Measurements from ENCODE around the gene CTSH.
"Not testable (repeated sequence)": the region's sequence is repeated elsewhere in the genome, so short reads cannot be mapped to it uniquely, and the experiment has no call there.

The CTSH gene

DNA sequence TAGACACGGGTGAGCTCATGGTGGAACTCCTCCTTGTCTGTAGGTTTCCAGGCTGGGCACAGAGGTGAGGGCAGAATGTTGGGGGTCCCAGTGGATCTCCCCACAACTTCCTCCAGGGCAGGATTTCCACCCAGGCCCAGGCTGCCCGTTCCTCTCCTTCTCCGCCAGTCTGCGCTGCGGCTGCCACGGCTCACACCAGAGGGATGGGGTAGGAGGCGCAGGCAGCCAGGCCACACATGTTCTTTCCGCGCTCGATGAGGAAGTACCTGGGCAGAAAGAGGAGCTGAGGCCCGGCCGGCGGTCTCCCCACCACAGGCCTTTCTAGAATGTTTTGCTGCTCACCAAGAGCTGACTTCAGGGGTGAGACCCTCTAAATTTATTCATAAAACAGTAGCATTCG is 22.9 kb downstream of the CTSH start:
- DNase-seq, result no peak

DNA sequence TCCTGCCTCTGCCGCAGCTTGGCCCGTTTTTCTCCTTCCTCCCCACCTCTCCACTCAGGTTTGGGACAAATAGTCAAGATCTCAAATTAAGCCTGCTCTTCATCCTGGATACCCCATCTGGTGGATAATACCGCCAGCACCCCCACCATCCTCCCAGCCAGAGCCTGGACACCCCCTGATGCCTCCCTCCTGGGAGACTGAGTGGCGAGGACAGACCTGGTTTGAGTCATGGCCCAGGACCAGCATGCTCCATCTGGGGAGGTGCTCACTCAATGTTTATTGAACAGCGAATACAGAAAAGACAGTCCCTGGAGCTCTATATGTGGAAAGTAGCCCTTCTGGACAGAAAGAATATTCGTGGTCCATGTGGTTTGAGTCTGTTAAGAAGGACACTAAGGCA is 23.3 kb downstream of the CTSH start:
- no peak for DNase-seq

DNA sequence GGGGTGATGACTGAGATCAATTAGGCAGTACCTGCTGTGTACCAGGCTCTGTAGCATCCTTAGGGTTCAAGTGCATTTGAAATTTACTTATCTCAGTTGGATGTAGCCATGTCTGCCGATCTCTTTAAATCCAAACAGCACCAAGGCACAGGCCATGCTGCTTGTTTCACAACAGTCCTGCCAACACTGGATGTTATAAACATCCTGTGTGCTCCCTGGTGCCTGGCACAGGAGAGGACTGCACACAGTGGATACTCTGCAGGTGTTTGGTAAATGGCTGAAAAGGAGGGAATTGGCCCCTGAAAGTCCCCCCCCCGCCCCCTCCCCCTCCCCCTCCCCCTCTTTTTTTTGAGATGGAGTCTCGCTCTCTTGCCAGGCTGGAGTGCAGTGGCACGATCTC is 27.0 kb downstream of the CTSH start:
- DNase-seq, result no peak

DNA sequence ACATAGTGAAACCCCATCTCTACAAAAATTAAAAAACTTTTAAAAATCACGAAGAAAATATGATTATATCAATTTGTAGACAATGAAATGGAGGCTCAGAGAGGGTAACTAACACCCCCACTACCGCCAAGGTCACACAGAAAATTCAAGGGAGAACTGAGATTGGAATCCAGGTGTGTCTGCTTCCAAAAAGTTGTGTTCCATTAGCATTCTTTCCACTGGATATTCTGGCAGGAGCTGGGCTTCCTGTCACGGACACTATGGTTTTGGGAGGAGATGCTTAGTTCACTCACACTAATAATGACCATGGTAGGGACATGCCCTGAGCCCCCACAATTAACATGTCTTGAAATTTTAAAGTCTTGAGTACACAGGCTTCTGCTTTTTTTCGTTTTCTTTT is 28.8 kb downstream of the CTSH start:
- no peak for DNase-seq

DNA sequence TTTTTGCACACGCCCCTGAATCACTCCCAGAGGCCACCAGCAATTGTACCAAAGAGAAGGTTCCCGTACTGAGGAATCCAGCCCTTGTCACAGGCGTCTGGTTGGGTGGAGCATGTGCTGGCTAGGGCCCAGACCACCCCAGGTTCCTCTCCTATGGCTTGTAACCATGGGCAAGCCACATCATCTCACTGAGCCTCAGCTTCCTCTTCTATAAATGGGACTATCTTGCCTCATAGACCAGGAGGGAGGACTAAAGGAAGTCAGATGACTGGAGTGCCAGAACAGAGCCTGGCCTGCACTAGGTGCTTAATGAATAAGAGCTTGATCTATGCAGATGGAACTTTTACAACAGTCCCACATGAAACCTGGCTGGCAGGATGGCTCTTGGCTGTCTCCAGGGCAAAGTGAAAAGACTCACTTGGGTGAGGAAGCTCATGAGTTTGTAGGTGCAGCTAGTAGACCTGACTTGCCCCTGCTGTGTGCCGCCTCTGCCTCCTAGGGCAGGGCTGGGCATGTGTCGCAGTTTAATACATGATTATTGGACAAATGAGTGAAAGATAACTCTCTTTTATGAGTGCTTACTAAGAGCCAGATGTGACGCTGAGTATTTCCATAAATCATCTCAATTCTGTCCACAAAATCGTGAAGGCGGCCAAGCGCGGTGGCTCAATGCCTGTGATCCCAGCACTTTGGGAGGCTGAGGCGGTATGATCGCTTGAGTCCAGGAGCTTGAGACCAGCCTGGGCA is 29.3 kb downstream of the CTSH start:
- DNase-seq, result no peak

DNA sequence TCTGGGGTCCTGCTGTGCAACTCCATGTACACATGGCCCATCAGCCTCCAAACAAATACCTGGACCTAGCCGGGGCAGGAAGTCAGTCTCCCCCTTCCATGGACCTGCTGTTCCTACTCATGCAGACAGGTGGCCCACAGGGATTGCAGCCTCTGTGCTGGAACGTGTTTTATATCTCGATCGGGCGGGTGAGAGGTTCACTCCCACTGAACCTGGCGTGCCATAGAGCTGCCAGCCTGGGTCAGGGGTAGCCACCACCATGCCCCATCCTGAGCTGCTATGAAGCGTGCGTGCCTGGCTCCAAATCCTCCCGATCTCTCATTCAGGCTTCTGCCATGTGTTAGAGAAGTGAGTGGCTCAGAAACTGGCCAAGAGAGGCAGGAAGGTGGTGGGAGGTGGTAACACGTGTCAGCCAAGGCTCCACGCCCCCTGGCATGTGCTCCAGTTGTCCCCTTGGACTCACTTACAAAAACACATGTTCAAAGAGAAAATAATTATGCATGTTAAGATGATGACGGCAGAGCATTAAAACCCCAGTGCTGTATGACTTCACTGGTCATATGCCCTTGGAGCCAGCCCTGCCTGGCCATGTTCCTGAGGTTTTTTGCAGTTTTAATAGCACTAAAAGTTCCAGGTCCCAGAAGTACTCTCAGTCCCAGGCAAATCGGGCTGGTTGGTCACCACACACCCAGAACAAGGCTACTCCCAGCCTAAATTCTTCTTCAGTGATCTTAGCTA is 30.6 kb downstream of the CTSH start:
- DNase-seq, result no peak

DNA sequence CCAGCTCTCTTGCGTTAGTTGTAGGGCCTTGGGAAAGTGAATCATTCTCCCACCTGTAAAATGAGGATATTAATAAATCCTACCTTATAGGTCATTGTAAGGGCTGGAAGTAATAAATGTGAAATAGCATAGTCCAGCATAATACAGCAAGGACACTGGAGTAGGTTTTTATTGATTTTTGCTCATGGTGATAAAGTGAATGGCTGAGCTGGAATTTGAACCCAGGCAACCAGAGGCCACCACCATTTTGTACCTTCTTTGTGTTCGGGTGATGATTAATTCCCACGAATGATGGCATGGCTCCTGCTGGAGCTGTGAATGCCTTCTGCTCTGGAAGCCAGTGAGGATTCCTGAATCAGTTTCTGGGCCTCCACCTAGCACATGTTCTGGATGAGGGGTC is 31.8 kb downstream of the CTSH start:
- DNase-seq, result no peak

DNA sequence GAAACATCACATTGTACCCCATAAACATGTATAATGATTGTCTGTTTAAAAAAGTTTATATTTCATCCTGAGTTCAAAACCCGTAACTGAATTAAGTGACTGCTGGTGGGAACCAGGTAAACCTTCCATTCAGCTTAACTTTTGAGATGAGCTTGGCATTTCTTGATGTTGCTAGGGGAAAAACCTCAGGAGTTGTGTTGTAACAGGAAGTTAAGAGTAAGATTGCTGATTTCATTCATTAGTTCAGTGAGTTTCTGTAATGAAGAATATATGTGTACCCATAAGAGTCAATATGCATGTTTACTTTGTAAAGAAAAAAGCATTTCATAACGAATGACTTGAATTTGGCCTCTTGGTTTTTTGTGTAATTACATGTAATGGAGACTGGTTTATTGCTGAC is 32.5 kb downstream of the CTSH start:
- DNase-seq, result no peak

DNA sequence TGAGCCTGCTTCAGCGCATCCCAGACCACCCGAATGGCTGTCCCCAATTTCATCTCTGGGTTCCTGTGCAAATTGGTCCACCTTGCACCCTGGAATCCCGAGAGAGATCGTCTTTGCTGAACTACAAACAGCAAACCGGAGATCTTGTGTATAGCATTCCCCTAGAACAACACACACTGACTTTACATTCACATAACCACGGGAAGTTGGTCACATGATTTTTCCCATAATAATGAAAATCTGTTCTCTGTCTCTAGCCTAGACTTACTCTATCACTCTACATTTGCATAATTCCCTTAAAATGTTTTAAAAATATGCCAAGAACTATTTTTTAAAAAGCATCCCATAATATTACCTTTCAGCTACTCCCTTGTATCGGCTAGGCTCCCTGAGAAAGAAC is 34.6 kb downstream of the CTSH start:
- no peak for DNase-seq

DNA sequence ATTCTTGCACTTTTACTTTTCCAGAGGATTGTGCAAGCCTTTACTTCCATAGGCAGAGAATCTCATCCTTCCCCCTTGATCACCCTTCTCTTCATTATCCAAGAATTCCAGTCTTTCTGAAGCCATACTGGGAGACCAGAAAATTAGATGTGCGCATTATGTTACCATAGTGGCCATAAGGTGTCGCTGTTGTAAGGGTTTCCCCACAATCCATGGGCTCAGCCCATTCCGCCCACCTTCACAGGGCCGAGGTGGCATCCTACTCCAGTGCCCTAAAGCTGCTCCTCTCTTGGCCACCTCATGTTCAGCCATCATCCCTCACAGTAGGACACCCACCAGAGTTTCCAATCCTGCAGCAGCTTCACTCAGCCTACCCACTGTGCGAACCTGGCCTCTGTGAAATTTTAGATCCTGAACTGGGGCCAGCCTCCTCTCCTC is 35.0 kb downstream of the CTSH start:
- DNase-seq, result no peak

DNA sequence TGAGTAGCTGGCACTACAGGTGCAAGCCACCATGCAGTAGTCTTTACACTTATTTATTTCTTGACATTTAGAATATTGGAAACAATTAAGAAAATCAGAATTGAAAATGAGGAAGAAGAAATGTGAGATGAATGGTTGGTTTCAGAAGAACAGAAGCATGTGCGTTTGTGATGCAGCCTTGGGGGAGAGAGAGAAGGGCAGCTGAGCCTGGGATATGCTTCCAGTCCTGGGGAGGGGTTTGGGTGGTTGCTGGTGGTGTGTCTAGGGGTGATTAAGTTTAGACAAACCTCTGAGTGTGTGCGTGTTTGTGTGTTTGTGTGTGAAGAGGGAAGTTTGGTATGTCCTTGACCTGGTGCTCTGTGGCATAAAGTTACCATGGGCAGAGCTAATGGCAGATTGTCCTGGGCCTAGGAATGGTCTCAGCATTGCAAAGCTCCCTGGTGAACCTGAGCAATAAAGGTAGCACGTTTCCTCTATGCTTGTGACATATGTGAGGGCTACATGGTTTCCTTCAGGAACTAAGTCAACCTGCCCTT is 35.6 kb downstream of the CTSH start:
- DNase-seq, result no peak

DNA sequence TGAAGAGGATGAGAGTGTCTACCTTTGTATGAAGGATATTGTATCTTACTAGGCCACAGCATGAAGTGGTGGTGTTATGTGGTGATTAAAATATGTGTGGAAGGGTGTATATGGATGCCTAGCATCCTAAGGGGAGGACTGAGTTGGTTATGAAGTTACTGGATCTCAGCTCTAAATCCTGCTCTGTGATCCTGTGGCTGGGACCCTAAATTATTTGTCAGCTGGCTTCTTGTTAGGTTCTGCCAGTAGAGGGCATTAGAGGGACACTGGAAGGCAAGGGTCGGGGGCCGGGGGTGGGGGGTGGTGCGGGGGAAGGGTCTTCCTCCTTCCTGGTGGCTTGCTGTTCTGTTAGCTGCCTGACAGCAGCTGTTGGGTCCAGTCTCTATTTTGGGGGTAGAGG is 37.3 kb downstream of the CTSH start:
- DNase-seq, result no peak

DNA sequence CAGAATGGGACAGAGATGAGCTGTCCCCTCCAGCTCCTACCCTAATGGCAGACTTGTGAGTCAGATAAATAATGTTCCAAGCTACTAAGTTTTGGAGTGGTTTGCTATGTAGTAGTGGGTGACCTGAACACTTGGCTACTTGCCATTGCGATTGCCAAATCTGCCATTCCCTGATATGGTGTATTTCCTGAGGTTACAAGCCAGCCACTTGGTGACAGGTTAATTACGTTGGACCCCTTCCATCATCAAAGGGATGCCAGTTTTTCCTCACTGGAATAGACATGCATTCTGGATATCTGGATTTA is 38.6 kb downstream of the CTSH start:
- DNase-seq, result no peak

DNA sequence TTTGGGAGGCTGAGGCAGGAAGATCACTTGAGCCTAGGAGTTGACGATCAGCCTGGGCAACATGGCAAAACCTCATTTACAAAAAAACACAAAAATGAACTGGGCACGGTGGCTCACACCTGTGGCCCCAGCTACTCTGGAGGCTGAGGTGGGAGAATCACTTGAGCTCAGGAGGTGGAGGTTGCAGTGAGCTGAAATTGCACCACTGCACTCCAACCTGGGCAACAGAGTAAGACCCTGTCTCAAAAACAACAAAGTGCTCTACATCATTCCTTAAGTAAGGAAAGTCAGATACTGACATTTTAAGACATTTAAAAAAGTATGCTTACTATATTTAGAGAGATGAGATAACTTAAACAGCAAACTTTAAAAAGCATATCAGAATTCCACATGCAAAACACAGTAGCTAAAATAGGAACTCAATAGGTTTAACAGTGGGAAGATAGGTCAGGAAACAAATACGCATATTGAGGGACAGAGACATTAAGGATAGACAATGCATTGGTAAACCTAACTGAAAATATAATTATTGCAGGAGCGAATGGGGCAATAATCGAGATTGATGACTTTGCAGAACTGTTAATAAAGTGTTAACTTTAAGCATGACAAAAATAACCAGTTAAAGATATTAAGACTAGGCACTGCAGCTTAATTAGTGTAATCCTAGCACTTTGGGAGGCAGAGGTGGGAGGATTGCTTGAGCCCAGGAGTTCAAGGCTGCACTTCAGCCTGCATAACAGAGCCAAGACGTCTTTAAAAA is 40.1 kb downstream of the CTSH start:
- DNase-seq, result no peak

DNA sequence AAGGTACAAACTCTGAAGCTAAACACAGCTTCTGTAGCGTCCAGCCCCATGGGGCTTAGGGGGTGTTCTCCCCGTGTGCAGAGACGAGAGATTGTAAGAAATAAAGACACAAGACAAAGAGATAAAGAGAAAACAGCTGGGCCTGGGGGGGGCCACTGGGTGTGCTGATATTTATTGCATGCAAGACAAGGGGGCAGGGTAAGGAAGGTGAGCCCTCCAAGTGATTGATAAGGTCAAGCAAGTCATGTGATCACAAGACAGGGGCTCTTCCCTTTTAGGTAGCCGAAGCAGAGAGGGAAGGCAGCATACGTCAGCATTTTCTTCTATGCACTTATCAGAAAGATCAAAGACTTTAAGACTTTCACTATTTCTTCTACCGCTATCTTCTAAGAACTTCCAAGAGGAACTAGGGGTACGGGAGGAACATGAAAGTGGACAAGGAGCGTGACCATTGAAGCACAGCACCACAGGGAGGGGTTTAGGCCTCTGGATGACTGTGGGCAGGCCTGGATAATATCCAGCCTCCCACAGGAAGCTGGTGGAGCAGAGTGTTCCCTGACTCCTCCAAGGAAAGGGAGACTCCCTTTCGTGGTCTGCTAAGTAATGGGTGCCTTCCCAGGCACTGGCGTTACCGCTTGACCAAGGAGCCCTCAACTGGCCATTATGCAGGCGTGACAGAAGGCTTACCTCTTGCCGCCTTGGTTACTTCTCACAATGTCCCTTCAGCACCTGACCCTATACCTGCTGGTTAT is 42.4 kb downstream of the CTSH start:
- DNase-seq, result not testable (repeated sequence)

DNA sequence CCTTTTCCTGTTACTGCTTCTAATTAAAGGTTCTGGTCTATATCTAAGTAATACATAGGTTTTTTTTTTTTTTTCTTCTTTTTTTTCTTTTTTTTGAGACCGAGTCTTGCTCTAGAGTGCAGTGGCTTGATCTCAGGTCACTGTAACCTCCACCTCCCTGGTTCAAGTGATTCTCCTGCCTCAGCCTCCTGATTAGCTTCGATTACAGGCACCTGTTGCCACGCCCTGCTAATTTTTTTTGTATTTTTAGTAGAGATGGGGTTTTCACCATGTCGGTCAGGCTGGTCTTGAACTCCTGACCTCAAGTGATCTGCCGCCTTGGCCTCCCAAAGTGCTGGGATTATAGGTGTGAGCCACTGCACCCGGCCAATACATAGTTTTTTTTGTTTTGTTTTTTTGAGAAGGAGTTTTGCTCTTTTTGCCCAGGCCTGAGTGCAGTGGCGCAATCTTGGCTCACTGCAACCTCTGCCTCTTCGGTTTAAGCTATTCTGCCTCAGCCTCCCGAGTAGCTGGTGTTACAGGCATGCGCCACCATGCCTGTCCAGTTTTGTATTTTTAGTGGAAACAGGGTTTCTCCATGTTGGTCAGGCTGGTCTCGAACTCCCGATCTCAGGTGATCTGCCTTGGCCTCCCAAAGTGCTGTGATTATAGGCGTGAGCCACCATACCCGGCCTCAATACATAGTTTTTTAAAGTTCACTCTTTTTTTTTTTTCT is 43.9 kb downstream of the CTSH start:
- DNase-seq, result not testable (repeated sequence)

DNA sequence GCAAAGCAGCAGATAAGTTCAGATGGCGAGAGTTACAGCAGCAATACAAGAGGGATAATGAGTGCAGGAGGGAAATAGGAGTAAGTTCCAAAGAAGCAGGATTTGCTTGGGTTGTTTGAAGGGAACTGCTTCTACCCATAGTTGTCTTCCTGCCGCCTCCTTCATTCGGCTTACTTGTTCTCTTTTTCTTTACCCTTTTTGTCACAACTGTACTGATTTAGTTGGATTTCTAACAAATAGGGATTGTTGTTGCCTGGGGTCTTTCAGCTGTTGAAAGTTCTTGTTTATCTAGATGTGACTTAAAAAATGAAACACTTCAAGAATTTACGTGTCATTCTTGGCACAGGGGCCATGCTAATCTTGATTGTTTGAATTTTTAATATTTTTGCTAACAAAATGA is 46.3 kb downstream of the CTSH start:
- DNase-seq, result no peak

DNA sequence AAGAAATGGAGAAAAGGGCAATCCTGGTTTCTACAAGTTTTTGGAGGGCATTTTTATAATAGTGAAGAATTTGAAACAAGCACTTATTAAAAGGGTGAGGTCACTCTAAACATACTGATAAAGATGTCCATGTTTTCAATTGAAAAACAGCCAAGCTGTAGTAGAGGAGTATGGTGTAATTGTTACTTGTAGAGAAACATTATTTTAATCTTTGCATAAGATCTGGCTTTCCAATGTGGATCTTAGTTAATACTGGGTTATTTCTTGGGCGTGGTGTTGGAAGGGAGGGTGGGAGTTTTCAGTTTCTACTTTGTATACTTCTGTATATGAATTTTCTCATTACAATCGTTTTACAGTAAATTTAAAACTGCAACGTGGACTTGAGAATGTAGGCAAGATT is 49.4 kb downstream of the CTSH start:
- DNase-seq, result no peak

DNA sequence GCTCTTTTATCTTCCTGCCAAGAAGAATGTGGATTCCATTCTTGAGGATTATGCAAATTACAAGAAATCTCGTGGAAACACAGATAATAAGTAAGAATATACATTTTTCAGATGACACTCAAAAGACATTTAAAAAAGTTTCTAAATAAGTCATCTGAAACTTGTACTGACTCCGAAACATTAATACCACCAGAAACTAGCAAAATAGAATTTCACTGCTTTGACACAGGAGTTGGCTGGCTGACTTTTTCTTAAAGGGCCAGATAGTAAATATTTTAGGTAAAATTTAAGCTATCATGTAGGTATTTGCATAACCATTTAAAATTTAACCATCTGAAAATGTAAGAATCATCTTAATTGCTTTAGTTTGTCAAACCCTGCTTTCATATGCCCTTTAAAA is 51.3 kb downstream of the CTSH start:
- no peak for DNase-seq

DNA sequence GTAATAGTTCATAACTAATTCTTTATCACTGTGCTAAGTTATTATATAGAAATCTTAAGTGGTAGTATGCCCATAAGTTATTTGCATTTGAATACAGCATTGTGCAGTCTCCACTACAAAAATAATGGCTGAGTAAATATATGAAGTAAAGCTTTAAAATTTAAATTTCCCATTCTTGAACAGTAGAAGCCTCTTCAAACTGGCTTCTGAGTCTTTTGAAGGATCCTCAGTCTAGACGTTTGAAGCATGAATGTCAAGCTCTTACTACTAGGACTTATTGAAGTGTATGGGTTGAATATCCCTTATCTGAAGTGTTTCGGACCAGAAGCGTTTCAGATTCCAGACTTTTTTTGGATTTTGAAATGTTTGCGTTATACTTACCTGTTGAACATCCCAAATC is 55.8 kb downstream of the CTSH start:
- DNase-seq, result no peak

DNA sequence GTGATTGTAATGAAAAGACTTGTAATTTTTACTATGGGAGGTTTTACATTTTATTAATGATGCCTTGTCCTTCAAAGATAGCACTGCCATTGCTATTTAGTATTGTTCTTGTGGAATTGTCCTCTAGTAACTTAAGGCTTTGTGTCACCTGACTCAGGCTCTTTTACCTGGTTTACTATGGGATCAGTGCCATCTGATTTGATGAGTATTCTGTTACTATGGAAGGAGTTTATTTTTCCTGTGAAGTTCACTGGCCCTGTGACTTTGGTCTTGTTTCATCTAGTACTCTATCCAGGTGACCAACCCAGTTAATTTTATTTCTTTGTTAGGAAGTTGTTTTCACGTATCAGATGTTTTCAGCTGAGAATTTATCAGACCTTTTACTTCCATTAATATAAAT is 63.2 kb downstream of the CTSH start:
- DNase-seq, result no peak

DNA sequence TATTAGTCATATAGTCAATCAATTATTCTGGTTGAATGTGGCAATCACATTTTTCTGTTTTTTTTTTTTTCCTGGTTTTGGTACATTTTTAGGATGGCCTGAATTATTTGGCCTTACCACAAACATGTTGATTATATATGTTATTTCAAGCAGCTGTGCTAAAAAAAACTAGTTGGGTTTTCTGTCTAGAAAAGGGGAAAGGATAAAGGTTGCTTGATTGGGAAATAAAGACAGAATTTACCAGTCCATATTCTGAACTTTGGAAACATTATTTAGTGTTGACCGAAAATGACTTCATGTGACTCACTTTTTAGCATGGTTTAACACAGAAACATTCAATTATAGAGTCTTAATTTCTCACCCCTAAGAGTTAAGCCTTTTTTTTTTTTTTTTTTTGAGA is 64.0 kb downstream of the CTSH start:
- DNase-seq, result no peak

DNA sequence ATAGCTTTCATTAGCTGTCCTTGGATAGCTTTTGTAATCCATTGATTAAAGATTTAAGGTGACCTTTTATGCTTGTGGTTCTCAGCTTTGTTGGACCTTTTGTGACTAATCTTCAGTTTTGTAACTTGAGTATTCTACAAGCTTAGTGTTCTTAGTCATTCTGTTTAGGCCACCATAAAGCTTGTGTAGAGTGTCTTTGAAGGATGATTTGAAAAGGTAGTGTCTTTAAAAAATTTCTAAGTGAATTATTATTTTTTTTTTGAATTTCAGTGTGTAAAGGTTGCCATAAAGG is 64.7 kb downstream of the CTSH start:
- no peak for DNase-seq

Data from NCI-H2171 (cell line).